GDM1 (cell line): Measurements from ENCODE around the gene NKD2.

ENCODE experiments used
- DNase-seq: peaks from one replicate; lab custom pipeline; 2025; lab: John Stamatoyannopoulos, UW

The NKD2 gene

DNA sequence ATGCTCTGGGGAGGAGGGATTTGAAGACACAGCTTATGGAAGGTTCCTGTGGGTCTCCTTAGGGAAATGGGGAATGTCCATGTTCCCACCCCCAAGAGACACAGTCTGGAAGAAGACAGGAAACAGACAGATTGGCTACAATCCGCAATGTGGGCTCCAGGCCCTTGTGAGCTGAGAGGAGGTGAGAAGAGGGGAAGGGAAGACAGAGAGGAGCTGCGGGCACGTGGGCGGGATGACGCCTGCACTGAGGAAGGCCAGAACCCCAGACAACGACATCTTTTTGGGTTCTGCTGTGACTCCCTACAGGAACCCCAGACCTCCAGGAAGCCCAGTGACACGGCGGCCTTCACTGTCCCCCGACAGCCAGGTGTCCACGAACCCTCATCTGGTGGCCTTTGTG, 29.9 kb upstream of the NKD2 start:
- no peak for DNase-seq

DNA sequence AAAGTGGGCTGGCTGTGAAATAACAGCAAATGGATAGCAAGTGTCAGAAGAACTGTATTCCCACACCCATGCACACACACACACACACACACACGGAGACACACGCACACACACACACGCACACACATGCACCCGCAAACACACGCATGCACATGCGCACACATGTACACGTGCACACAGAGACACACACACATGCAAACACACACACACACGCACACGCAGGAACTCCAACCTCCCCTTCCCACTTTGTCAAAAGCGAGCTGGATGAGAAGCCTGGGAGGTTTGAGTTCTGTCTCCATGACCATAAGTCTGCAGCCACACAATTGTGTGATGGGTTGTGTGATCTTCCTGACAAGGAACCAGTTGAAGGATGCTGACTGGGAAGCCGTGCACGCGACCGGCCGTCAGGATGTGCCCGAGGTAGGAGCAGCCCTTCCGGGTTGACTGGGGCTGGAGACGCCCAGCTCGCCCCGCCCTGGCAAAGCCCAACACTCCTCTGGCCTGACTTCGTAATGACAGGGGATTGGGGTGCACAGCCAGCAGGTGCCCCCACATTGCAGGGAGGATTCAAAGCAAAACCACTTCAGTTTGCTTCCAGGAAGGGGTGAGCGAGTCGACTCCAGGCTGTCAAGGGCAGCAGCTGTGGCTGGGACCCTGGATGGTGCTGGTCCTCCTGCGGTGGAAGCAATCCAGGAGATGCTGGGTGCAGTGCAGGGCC, 29.3 kb upstream of the NKD2 start:
- no peak for DNase-seq

DNA sequence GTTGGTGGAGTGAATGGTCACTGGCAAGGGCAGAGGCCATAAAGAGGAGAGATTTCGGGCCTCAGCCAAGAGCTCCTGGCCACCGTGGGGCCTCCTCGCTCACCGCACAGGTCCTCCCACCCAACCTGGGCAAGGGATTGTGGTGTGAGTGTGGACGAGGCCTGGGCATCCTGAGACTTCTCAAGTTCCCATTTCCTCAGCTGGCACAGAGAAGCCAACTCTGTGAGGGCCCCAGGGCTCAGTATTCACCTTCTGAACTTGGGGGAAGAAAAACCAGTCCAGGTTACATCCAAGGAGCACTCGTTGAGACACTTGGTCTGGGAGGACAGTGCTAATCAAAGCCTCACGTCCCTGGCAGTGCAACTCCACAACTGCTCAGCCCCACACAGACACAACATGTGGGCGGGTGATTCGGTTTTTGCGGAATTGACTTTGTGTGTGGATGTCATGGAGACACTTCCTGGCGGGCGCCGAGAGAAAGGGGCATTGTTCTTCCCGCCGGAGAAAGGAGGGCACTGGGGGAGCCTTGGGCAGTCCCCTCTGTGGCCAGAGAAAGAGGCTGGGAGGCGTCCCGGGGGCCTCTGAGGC, 28.5 kb upstream of the NKD2 start:
- DNase-seq = no peak

DNA sequence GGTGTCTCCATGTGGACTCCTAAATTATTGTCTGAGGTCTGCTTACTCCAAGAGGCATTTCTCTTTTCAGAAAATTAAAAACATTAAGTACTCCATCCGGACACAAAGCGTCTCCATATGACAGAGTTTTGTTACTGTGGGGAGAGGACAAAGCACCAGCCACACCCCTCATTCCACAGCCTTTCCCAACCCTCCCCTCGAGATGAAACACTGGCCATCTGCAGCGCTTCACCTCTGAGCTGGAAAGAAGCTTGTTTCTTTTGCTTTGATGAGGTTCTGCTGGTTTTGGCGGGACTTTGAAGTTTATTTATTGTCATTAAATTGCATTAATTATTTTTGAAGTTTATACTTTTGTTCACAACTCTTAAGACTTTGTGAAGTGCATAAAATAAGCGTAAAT, 27.6 kb upstream of the NKD2 start:
- DNase-seq = no peak

DNA sequence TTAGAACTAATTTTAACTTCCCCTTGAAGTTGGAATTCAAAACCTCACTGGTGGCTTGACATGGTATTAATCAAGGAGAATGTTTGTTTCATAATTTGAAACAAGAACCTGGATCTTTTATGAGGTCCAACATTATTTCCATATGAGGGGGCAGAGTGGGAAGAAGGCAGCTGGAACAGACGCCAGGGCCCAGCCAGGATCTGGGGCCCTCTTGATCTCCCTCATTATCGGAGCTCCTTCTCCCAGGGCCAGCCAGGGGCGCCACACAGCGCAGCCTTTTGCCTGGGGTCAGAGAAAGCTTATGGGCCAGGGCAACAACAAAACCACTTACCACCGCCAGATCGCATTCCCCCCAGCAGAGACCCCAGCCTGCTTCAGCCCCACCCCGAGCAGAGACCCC, 27.1 kb upstream of the NKD2 start:
- DNase-seq = no peak

DNA sequence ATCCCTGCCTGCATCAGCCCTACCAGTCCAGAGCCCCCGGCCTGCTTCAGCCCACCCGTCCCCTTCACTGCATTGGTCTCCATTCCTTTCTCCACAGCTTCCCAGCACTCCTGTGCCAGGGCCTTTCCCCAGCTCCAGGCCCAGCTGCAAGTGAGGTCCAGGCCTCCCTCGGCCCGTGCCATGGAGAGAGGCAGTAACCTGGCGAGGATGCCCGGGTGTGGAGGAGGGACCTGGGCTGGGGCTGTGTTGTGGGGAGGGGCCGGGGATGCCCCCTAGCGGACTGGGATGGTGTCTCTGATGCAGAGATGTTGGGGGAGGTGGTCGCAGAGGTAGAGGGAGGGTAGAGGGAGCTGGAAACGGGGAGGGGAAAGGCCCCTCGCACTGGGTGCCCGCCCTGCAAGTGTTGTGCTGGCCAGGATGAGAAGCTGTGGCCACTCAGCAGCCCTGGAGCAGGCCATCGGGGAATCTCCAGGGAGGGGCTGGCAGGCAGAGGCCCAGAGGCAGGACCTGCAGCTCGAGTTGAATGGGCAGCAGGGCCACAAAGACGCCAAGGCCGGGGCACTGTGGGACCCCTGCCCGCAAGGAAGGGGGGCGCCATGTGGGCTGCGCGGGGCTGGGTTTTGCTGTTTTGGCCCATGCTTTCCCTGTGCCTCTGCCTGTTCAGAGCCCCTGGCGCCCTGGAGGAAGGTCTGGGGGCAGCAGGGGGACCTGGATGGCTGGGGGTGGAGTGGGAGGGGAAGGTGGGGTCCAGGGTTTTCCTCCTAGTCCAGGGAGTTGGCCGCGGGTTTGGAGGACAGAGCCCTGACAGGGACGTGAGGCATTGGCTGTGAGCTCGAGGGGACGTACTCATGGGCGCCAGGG, 26.0 kb upstream of the NKD2 start:
- DNase-seq = no peak

DNA sequence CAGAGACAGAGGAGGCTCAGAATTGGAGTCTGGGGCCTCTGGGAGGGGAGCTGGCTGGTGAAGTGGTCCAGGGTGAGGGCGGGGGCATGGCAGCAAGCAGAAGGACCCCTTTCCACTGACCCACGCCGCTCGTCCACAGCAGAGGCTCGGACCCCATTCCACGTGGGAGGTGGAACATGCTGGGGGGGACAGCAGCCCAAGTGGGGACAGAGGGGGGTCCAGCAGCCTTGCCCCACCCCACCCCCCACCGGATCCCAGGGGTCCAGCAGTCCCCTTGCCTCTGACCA, 25.4 kb upstream of the NKD2 start:
- DNase-seq = no peak

DNA sequence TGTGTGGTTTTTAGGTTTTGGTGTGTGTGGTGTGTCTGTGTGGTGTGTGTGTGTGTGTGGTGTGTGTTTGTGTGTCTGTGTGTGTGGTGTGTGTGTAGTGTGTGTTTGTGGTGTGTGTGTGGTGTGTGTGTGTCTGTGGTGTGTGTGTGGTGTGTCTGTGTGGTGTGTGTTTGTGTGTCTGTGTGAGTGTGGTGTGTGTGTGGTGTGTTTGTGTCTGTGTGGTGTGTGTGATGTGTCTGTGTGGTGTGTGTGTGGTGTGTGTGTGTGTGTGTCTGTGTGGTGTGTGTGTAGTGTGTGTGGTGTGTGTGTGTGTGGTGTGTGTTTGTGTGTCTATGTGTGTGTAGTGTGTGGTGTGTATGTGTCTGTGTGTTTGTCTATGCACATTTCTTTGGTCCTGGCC, 25.0 kb upstream of the NKD2 start:
- DNase-seq = no peak

DNA sequence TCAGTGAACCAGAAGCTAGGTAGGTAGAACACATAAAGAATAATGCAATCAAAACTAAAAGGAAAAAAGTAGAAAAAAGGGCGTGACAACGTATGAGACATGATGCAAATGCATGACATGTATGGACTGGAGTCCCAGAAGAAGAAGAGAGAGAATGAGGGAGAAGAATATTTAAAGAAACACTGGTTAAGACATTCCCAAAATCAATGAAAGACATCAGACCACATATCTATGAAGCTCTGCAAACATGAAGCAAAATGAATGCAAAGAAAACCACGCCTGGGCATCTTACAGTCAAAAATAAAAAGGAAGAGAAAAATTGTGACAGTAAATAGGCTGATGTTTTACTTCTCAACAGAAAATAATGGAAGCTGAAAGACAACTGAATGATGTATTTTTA, 23.8 kb upstream of the NKD2 start:
- DNase-seq = no peak

DNA sequence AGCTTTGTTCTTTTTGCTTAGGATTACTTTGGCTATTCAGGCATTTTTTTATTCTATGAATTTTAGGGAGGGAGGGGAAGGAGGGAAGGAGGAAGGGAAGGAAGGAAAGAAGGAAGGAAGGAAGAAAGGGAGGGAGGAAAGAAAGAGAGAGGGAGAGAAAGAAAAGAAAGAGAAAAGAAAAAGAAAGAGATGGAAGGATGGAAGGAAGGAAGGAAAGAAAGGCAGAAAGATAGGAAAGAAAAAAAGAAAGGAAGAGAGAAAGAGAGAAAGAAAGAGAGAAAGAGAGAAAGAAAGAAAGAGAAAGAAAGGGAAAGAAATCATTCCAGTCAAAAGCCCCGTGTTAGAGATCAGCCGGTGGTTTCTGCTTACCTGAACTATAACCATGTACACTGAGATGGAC, 20.8 kb upstream of the NKD2 start:
- no peak for DNase-seq

DNA sequence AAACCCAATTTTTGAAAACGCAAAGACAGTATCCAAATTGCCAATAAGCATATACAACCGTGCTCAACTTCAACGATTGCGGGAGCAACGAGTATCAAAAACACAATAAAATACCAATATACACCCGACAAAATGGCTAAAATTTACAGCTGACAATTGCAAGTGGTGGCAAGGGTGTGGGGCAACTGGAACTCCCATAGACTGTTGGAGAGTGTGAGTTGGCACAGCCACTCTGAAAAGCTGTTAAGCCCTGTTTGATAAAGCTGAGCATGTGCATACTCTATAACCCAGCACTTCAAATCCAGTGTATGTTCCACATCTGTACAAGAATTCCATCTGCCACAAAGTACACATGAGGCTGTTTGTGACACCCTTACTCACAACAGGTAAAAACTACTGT, 20.3 kb upstream of the NKD2 start:
- DNase-seq = no peak

DNA sequence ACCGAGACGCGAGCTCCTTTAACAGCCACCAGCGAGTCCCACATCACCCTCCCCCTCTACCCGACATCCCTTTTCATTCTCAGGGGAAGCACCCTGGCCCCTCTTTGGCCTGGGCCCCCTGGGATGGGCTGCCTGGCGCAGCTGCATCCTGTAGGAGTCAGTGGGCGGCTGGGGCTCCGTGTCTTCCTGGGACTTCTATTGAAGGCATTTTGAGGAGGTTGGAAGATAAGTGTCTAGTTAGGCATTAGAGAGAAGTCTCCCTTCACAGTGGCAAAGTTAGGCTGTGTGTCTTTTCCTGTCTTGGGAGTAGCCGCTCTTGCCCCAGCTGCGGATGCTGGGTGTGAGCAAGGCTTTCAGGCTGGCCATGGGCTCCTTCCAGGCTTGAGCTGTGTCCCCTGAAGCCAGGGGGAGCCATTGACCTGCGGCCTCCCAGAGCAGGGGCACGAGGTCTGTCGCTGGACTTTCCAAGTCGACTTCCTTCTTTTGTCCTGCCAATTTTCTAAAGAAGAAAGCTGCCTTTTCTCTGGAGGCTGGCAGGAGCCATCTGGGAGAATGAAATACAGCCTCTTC, 18.6 kb upstream of the NKD2 start:
- DNase-seq = no peak

DNA sequence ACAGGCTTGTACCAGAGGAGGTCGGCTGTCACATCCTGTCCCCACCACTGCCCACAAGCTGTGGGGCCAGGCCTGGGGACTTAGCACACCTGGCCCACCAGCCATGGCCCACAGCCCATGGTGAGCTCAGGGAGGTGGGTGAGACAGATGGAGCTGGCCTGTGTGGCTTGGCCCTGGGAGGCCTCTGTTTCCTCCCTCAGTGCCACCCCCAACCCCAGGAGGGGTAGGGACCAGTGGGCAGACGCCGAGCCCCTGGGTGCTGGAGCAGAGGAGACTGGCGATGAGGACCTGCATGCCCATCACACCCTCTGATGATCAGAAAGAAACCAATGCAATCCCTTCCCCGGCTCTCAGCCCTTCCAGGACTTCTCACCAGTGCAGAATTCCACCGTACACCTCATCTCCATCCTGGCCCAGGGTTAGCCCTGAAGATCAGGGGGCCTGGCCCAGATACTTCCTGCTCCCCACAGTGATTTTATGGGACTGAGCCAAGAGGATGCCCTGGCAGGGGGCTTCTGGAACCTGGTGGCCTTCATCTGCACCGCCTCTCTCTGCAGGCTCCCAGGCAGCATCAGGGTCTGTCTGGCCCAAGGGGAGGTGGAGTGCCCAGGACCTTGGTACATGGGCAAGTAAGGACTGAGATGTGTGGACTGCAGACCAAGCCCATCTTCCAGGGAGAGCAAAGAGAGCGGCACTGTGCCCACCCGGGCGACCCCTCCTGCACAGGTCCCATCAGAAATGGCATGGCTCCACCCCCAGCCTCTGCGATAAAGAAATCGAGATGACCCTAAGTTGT, 16.9 kb upstream of the NKD2 start:
- no peak for DNase-seq

DNA sequence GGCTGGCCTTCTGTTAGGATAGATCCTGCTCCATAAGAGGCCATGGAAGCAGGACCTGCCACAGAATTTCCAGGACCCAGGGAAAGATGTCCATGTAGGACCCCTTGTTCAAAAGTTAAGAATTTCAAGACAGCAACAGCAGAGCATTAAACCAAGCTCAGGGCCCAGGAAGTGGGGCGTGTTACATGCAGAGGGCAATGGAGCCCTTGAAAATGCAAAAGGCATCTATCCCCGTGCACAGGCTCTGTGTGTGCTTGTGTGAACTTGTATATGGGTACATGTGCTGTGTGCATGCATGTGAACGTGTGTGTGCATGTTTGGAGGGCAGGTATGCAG, 14.4 kb upstream of the NKD2 start:
- DNase-seq = no peak

DNA sequence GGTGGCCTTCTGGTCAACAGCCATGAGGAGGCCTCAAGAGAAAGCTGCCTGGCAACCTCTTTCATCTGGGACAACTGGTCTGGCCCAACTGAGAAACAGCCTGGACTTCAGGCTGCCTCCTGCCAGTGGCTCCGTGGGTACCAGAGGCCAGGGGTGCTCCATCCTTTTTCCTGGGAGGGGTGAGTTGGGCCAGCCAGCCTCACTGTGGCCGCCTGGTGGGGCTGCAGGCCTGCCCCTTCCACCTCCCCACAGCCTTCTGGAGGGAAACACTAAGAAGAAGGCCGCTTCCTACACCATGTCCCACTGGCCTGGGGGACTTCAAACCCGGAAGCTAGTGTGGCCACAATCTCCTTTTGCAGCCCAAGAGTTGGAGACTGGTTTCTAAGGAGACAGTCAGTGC, 13.8 kb upstream of the NKD2 start:
- DNase-seq = no peak

DNA sequence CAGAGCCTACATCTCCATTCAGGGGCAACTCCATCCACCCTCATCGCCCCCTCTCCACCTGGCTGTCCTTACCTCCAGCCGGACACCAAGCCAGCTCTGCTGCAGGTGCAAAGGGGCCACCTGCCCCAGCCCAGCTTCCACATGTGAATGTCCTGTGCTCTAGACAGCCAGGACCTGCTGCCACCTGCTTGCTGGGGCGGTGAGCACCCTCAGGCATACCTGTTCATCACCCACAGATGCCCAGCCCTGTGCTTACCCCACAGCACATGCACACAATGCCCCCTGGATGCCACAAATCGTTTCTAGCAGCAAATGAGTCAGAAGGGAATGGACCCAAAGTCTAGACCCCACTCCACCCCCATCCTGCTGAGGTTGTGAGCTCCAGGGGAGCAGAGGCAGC, 13.3 kb upstream of the NKD2 start:
- no peak for DNase-seq

DNA sequence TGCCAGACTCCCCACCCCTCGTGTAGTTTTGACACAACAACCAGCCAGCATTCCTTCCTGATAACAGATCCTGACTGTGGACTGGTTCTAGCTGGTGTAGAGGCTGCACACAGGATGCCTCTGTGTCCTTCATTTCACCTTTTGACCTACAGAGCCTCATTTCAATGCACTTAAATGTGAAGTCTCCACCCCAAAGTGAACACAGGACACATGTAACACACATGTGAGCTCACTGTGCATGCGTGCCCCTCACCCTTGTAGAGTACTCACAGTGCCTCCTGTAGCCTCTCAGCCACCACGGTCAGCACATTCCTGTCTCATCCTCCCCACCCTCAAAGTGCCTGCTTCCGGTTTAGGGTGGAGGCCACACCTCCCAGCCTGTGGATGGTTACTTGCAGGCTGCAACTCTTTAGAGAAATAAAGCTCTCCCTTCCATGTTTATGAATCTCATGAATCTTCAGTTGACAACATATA, 11.6 kb upstream of the NKD2 start:
- DNase-seq = no peak

DNA sequence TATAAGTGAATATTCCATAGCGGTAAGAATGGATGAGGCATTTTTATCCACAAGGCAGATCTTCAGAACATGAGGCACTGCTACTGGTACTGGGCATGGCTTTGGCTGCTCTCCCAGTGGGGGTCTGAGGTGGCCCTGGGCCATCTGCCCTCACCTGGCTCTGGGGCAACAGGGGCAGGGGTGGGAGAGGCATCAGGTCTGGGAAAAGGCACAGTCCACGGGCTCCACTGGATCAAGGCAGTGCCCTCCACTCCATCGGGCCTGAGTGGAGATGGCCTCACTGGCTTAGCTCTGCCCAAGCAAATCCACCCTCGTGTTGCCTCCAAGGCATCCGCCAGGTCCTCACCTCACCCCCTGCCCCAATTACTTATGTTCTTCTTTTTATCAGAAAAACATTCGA, 10.9 kb upstream of the NKD2 start:
- DNase-seq = no peak

DNA sequence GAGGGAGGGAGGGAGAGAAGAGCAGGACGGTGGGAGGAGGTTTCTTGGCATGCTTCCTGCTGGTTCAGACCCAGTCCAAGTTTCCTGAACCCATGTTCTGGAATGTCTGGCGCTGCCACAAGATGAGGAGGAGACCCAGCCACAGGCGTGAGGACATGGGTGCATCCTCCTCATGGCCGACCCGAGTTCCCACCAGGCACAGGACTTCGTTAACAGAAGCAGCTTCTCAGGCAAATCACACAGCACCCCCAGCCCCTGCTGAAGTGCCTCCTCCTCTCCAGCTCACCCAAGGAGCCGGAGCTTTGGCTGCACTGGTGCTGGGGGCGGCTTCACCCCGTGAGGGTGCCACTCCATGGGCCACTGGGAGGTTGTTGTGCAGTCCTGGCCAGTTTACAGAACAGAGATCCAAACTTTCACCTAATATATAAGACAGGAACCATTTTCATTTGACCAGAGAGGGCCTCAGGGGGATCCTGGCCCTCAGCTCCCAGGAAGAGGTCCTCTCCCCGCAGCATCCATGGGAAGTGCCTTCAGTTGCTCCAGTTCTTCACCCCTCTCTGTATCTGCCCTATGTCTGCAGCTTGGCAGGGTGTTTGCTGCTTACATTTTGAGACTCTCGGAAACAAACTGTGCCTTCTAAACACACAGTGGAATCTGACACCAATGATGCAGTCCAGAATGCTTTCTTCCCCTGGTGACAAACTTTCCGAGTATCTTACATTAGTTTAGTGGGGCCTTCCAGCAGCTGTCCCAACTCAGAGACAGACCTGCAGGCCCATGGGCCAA, 10.2 kb upstream of the NKD2 start:
- no peak for DNase-seq

DNA sequence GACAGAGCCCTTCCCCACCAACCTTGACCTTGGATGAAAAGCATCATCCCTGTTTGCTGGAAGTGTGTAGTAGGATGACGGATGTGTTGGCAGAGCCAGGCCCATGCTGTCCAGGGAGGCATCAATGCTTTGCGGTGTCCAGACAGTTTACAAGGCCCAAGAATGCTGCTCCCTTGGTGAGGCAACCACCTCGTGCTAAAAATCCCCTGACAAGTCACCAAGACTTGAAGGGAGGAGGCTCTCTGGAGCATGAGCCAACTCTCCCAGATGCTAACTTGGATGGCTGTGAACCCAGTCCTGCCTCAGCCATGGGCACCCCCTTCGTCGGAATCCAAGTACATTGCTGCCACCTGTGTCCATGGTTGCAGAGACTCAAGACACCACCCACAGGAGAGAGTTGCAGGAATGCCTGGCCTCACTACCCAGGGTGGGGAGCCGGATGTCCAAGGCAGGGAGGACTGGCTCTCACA, 9.5 kb upstream of the NKD2 start:
- no peak for DNase-seq

DNA sequence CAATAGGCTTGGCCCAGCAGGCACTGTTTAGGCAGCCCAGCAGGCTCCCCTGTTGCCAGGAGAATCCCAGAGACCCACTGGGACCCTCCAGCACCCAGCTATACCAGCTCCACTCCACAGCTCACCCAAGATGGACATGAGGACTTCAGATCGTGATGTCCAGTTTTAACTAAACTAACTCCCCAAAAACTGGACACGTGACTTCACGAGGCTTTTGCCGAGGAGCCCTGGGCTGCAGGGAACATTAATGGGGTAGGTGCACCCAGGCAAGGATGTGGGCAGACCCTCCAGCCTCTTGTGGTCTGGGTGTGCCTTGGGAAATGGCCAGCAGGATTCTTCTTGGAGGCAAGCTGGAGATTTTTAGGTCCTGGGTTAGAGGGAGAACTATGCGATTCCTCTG, 8.9 kb upstream of the NKD2 start:
- DNase-seq = no peak

DNA sequence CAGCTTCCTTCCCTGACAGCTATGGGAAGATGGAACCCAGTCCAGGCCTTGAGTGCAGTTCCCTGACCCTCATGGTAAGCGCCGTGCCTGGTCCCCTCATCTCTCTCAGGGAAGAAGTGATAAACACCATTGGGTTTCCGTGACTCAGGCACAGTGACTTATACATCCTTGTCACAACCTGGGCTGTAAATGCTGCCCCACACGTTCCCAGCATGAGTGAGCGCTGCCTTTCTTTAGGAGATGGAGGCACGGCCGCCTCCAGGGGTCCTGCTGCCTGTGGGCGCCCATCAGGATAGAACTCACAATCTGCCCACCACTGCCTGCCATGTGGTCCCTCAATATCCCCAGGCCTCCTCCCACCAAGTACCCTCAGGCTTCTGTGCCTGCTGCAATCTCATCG, 8.3 kb upstream of the NKD2 start:
- no peak for DNase-seq
